ENCODE results near the gene BNC2.

The BNC2 gene

GRCh38 chr9:16559418-16560188 is 310.9 kb downstream of the BNC2 start:
- no peak for TF ChIP-seq CTCF (IDR thresholded peaks at IDR 0.05; ENCODE audit: borderline replicate concordance, control extremely low read depth, extremely low read depth, insufficient read depth, missing control alignments)
- in situ Hi-C loops (cut with MboI; ENCODE audit: low sequenced_read_pairs, unreplicated experiment), result no loop called here
- DNase-seq (ENCODE audit: low spot score), result no peak

- in situ Hi-C loops (cut with MboI; ENCODE audit: low sequenced_read_pairs, unreplicated experiment), result no loop called here
- no peak for TF ChIP-seq CTCF (IDR thresholded peaks at IDR 0.05; ENCODE audit: borderline replicate concordance, control extremely low read depth, extremely low read depth, insufficient read depth, missing control alignments)
- no peak for DNase-seq (ENCODE audit: low spot score)
Observed at GRCh38 chr9:16555802-16556201, 314.7 kb downstream of the BNC2 start.

- TF ChIP-seq CTCF (IDR thresholded peaks at IDR 0.05; ENCODE audit: borderline replicate concordance, control extremely low read depth, extremely low read depth, insufficient read depth, missing control alignments), result no peak
- in situ Hi-C loops (cut with MboI; ENCODE audit: low sequenced_read_pairs, unreplicated experiment), result no loop called here
- no peak for DNase-seq (ENCODE audit: low spot score)
Observed at GRCh38 chr9:16553869-16554540, 316.5 kb downstream of the BNC2 start.

GRCh38 chr9:16552252-16552651 is 318.2 kb downstream of the BNC2 start:
- in situ Hi-C loops (cut with MboI; ENCODE audit: low sequenced_read_pairs, unreplicated experiment), result no loop called here
- TF ChIP-seq CTCF (IDR thresholded peaks at IDR 0.05; ENCODE audit: borderline replicate concordance, control extremely low read depth, extremely low read depth, insufficient read depth, missing control alignments), result no peak
- no peak for DNase-seq (ENCODE audit: low spot score)

GRCh38 chr9:16551692-16552091 is 318.8 kb downstream of the BNC2 start:
- no peak for TF ChIP-seq CTCF (IDR thresholded peaks at IDR 0.05; ENCODE audit: borderline replicate concordance, control extremely low read depth, extremely low read depth, insufficient read depth, missing control alignments)
- in situ Hi-C loops (cut with MboI; ENCODE audit: low sequenced_read_pairs, unreplicated experiment), result no loop called here

GRCh38 chr9:16545639-16546038 is 324.8 kb downstream of the BNC2 start:
- DNase-seq (ENCODE audit: low spot score), result no peak
- in situ Hi-C loops (cut with MboI; ENCODE audit: low sequenced_read_pairs, unreplicated experiment), result no loop called here
- TF ChIP-seq CTCF (IDR thresholded peaks at IDR 0.05; ENCODE audit: borderline replicate concordance, control extremely low read depth, extremely low read depth, insufficient read depth, missing control alignments), result no peak

More at GRCh38 chr9:16551692-16552091, 318.8 kb downstream of the BNC2 start:
- DNase-seq (ENCODE audit: low spot score), result no peak

Data from GM13976 (cell line).